DOHH2 (cell line): ENCODE measurements around the gene RNF44.

Experiments
- H3F3A ChIP-seq: fragments of 200-600 bp; sonication (generic), shearing (Covaris generic); 2 replicates; pipeline ENCODE4 v1.6.0; 2016; ENCODE audit warnings: antibody characterized with exemption, mild to moderate bottlenecking; ENCODE audit not compliant: control insufficient read depth, insufficient read depth
- H3K27ac ChIP-seq: fragments of 200-600 bp; sonication (generic); 2 replicates; pipeline ENCODE4 v1.5.1; 2014; ENCODE audit warnings: low read depth, mild to moderate bottlenecking, low read length, moderate library complexity
- H3K27me3 ChIP-seq: fragments of 200-600 bp; sonication (generic); 2 replicates; pipeline ENCODE4 v1.6.1; 2014; ENCODE audit warnings: mild to moderate bottlenecking, low read length, mixed read lengths; ENCODE audit not compliant: control insufficient read depth
- H3K36me3 ChIP-seq: fragments of 200-600 bp; sonication (generic); 2 replicates; pipeline ENCODE4 v1.6.1; 2014; ENCODE audit warnings: mild to moderate bottlenecking, low read length, moderate library complexity, mixed read lengths; ENCODE audit not compliant: control insufficient read depth
- H3K4me1 ChIP-seq: fragments of 200-600 bp; sonication (generic); 2 replicates; pipeline ENCODE4 v1.6.1; 2014; ENCODE audit warnings: mild to moderate bottlenecking, low read length, mixed read lengths; ENCODE audit not compliant: control insufficient read depth
- H3K4me2 ChIP-seq: fragments of 200-600 bp; sonication (generic); 2 replicates; pipeline ENCODE4 v1.6.0; 2014; ENCODE audit warnings: mild to moderate bottlenecking, low read length, moderate library complexity
- H3K4me3 ChIP-seq: fragments of 200-600 bp; sonication (generic); 2 replicates; pipeline ENCODE4 v1.5.1; 2014; ENCODE audit warnings: mild to moderate bottlenecking, low read length, mixed read lengths
- H3K79me2 ChIP-seq: fragments of 200-600 bp; sonication (generic); 2 replicates; pipeline ENCODE4 v1.6.1; 2014; ENCODE audit warnings: mild to moderate bottlenecking, low read length, mixed read lengths; ENCODE audit not compliant: control insufficient read depth
- H3K9me2 ChIP-seq: fragments of 200-600 bp; sonication (generic); replicated peaks from 2 replicates; pipeline ENCODE4 v1.6.1; 2014; ENCODE audit warnings: mild to moderate bottlenecking, low read length, mixed read lengths; ENCODE audit not compliant: control insufficient read depth
- H3K9me3 ChIP-seq: fragments of 200-600 bp; sonication (generic); 2 replicates; pipeline ENCODE4 v1.6.1; 2014; ENCODE audit warnings: antibody characterized with exemption, low read length, mixed read lengths; ENCODE audit not compliant: control insufficient read depth, insufficient read depth
- H4K20me1 ChIP-seq: fragments of 200-600 bp; sonication (generic); 2 replicates; pipeline ENCODE4 v1.6.0; 2014; ENCODE audit warnings: low read depth, mild to moderate bottlenecking, antibody characterized with exemption, low read length, moderate library complexity; ENCODE audit not compliant: control insufficient read depth, insufficient read depth
- EZH2phosphoT487 ChIP-seq: fragments of 200-600 bp; sonication (generic); IDR thresholded peaks from 2 replicates; pipeline ENCODE4 v1.6.1; 2017; ENCODE audit warnings: borderline replicate concordance, mild to moderate bottlenecking, antibody characterized with exemption, low read length, moderate library complexity, mixed read lengths
- TF ChIP-seq, protein P1 (sequence below): fragments of 200-600 bp; sonication (generic); IDR thresholded peaks from one replicate; pipeline ENCODE4 v1.5.1; 2014; ENCODE audit warnings: antibody characterized with exemption, mild to moderate bottlenecking, low read depth, low read length; ENCODE audit not compliant: poor library complexity, severe bottlenecking

RNF44 gene

DNA sequence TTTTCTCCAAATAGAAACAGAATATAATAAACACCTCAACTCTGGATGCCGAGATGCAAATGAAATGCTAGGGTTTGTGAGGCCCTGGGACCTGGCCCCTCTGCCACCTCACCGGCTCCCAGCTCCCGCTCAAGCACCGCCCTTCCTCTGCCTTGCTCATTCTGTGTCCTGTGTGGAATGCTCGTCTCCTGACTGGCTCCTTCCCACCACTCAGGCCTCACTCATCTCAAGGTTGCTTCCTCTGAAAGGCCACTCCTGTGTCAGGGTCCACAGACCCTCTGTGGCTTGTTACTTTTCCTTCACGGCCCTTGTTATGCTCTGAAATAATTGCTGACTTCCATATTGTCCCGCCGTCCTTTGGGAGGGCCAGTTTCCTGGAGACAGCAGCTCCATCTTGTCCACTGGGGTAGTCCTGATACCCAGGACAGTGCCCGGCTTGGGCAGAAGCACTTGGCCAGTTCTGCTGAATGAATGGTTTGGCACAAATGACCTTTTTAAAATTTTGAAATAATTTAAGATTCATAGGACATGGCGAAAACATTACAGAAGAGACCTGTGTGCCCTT lies 15.4 kb downstream of the RNF44 start:
- no peak for TF ChIP-seq EZH2phosphoT487
- TF ChIP-seq, protein P1, sequence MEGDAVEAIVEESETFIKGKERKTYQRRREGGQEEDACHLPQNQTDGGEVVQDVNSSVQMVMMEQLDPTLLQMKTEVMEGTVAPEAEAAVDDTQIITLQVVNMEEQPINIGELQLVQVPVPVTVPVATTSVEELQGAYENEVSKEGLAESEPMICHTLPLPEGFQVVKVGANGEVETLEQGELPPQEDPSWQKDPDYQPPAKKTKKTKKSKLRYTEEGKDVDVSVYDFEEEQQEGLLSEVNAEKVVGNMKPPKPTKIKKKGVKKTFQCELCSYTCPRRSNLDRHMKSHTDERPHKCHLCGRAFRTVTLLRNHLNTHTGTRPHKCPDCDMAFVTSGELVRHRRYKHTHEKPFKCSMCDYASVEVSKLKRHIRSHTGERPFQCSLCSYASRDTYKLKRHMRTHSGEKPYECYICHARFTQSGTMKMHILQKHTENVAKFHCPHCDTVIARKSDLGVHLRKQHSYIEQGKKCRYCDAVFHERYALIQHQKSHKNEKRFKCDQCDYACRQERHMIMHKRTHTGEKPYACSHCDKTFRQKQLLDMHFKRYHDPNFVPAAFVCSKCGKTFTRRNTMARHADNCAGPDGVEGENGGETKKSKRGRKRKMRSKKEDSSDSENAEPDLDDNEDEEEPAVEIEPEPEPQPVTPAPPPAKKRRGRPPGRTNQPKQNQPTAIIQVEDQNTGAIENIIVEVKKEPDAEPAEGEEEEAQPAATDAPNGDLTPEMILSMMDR = no peak
- no peak overlapping the region for H3K4me3 ChIP-seq

DNA sequence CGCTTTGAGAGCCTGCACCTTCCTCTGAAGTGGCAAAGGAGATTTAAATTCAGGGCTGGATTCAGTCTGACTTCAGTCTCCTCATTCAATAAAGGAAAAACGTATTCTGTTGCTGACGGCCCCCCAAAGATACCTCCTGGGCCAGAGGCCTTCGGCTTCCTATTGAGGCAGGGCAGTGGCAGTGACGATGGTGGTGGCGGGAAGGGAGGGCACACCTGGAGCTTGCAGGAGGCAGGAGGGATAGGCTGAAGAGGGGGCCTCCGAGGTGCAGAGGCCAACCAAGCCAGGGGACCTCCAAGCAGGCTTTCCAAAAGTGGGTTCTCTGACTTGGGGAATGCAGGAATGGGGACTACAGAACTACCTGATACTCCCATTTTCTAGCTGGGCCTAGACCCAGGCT lies 15.9 kb downstream of the RNF44 start:
- H3K4me3 ChIP-seq = no peak overlapping the region
- H3K27me3 ChIP-seq = no peaks in the 10 kb centered on the region
- no peaks in the 10 kb centered on the region for H3K9me3 ChIP-seq
- no peaks in the 10 kb centered on the region for H3K9me2 ChIP-seq
- 0 out of 2 replicates have a peak, but pooled peaks cover 5% of the 10 kb centered on the region for H3K36me3 ChIP-seq
- no peak overlapping the region for H3K27ac ChIP-seq
- no peaks in the 10 kb centered on the region for H3K79me2 ChIP-seq
- H4K20me1 ChIP-seq = no peaks in the 10 kb centered on the region
- H3K4me1 ChIP-seq = peaks cover 34% of the 10 kb centered on the region
- peaks cover 14% of the 10 kb centered on the region for H3F3A ChIP-seq
- H3K4me2 ChIP-seq = no peak overlapping the region
- TF ChIP-seq, protein P1 = no peak
- TF ChIP-seq EZH2phosphoT487 = no peak

More for the DNA sequence above, 15.4 kb downstream of the RNF44 start:
- Histone ChIP-seq H3K9me3 (no peaks in the 10 kb centered on the region), H3F3A (peaks cover 16% of the 10 kb centered on the region), H3K4me2 (no peak overlapping the region), H3K9me2 (no peaks in the 10 kb centered on the region), H4K20me1 (no peaks in the 10 kb centered on the region), H3K79me2 (no peaks in the 10 kb centered on the region), H3K27ac (no peak overlapping the region), H3K27me3 (no peaks in the 10 kb centered on the region), H3K36me3 (0 out of 2 replicates have a peak, but pooled peaks cover 5% of the 10 kb centered on the region), H3K4me1 (peaks cover 34% of the 10 kb centered on the region)

DNA sequence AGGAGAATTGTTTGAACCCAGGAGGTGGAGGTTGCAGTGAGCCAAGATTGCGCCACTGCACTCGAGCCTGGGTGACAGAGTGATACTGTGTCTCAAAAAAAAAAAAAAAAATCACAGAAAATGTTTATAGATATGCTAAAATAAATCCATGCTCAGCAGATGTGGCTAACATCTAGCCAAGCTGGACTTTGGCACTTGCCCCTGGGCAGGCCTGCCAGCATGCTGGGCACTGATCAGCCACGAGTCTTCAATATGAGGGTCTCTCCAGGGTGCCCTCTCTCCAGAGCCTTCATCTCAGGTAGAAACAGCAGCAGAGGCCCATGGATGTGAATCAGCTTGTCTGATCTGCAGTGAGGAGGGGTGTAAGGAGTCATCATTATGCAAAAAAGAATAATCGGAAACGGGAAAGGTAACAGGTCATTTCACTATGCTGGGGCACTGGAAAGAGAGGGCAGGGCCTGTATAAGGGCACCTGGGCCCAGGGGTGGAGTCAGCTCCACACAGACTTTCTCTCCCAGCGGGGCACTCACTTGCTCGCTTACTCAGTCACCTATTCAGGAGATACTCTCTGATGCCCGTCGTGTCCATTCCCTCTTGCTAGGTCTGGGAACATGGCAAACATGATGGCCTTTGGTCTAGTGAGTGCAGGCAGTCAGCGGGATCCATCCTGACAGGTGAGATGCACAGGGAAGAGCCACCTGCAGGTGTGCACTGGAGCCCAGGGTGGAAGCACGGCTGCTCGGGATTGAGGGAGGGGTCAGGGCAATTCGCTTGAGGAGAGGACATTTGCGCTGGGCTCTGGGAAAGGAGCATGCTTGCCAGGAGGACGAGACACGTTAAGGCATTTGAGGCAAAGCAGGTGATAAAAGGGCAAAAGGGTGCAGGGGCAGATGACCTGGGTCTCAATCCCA lies 17.1 kb downstream of the RNF44 start:
- Histone ChIP-seq H3K79me2 (no peaks in the 10 kb centered on the region), H3K27ac (no peak overlapping the region), H3K4me1 (peaks cover 41% of the 10 kb centered on the region), H3K36me3 (no peaks in the 10 kb centered on the region), H4K20me1 (no peaks in the 10 kb centered on the region), H3K9me3 (no peaks in the 10 kb centered on the region), H3K9me2 (no peaks in the 10 kb centered on the region), H3K27me3 (no peaks in the 10 kb centered on the region), H3F3A (peaks cover 9% of the 10 kb centered on the region), H3K4me2 (no peak overlapping the region), H3K4me3 (no peak overlapping the region)
- no peak for TF ChIP-seq EZH2phosphoT487
- TF ChIP-seq, protein P1 = no peak
